Stimulated activated CD8-positive, alpha-beta memory T cell treated with anti-CD3 and anti-CD28 coated beads, Interleukin-4, amount 100 ng/mL, for 48 hours (primary cell): ENCODE measurements around the gene OBP2B.
"Not testable (repeated sequence)": the region's sequence is repeated elsewhere in the genome, so short reads cannot be mapped to it uniquely, and the experiment has no call there.

Experiments
- DNase-seq: peaks from one replicate; pipeline ENCODE4 v3.0.0-alpha.2; 2020

Gene OBP2B

GRCh38 chr9:133238272-133238850 is 29.3 kb upstream of the OBP2B start:
- DNase-seq, result peak; percentile 77

DNA sequence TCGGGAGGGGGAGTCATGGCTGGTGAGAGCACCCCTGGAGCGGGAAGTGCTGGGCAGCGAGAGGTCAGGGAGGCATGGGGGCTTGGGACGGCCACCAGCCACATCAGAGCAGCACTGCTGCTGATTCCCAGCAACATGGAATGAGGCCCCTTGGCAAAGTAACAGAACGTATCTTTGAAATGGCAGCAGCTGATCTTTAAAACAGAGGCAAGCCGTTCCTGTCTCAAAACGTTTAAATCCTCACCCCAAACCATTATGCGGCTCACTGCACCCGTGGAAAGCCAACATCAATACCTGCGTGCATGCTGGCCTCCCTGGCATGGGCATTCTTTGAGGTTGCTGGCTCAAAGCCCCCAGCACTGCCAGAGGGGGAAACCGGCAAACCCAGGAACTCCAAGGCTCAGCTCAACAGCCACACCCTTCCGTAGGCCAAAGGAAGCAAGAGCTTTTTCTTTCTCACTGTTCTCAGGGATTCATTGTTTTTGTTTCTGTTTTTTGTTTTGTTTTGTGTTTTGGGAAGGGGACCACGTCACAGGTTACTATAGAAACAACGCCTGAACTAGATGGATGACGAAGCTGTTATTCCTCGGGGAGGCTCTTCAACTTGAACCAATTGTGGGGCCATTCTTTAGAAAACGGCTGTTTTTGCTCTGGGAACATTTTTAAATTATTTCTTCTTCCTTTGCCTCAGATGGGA is 28.1 kb upstream of the OBP2B start:
- no peak for DNase-seq

- DNase-seq, result not testable (repeated sequence)
Measured at GRCh38 chr9:133236291-133237034, 27.4 kb upstream of the OBP2B start.

- DNase-seq, result no peak
Measured at GRCh38 chr9:133235549-133236222, 26.6 kb upstream of the OBP2B start.

GRCh38 chr9:133234577-133235322 is 25.7 kb upstream of the OBP2B start:
- DNase-seq, result no peak

DNA sequence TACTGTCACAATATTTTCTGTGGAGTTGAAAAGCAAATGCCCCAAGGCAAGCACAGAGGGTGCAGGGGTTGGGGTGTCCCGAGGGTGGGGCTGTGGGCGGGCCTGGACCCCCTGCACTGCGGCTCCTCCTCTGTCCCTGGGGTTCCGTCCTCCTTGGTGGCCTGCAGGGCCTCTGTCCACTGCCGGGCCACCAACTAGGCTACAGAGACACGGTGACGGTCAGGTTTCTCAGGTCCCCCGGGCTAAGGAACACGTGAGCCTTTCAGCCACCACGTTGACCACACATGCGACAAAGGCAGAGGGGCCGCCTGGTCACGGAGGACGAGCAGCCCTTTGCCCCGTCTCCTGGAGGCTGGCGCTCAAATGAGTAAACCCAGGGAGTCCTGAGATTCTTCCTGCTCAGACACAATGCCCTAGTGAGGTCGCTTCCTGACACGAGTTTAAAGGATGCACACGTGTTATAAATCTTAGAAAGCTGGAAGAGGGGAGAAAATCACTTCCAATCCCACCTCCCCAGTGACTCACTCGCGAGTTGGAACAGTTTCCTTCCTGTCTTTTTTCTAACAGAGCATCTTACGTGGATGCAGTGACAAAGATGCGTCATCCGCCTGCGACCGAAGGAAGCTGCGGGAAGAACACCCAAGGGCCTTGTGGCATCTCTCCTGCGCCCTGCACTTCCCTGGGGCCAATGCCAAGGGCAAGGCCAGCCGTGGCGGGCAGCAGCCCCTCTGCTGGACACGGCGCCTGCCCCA is 24.8 kb upstream of the OBP2B start:
- DNase-seq, result no peak

- not testable (repeated sequence) for DNase-seq
Measured at GRCh38 chr9:133231934-133232568, 23.0 kb upstream of the OBP2B start.

DNA sequence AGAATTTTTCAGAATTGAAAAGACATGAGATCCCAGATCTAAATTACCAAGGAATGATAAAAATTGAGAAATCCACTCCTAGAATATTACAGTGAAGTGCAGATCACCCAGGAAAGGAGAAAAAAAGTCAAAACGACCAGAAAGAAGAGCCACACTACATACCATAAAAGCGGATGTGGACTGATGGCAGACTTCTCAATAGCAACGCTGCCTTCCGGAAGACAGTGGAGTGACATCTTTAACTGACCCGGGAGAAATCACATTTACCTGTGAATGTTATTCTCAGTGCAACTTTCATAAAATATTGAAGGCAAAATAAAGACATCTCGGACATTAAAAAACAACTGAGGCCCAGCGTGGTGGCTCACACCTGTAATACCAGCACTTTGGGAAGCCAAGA is 21.5 kb upstream of the OBP2B start:
- DNase-seq, result not testable (repeated sequence)

DNA sequence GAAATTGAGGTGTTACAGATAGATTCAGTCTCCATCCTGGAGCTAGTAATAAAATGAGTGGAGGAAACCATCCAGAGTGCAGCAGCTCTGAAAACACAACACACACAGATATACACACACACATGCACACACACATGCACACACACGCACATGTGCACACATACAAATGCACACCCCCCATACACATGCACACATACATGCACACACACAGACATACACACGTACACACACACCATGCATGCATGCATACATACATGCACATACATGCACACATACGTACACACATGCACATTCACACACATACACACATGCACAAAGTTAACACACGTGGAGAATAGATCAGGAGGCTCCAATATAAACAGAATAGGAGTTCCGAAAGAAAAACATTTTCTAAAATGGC is 21.0 kb upstream of the OBP2B start:
- no peak for DNase-seq

DNA sequence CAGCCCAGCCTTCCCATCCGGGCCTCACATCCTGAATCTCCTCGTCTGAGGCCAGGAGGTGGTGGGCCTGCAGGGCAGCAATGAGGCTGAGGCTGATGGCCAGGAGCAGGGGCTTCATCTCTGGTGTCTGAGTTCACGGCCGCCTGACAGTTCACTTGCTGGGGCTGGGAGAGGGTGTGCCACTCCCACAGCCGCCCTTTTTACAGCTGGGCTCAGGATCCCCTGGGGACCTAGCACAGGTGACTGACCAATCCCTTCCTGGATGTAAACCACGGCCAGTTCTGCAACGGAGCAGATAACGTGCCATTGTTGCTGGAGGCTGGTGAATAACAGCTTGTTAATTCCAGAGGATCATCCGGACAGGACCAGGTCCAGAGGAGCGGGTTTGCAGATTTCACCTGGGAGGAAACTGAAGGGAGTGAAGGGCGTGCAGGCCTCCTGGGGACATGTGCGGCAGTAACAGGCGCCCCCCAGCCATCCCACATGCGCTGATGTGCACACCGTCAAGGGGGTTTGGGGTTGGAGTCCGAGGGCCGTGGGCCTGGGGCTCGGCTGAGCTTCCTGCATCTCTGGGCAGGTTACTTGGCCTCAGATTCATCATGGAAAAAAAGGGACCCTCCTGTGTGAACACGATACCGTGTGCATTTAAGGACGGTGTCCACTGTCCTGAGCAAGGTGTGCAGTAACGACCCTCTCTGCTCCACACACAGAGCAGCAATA is 19.6 kb upstream of the OBP2B start:
- DNase-seq, result not testable (repeated sequence)

DNA sequence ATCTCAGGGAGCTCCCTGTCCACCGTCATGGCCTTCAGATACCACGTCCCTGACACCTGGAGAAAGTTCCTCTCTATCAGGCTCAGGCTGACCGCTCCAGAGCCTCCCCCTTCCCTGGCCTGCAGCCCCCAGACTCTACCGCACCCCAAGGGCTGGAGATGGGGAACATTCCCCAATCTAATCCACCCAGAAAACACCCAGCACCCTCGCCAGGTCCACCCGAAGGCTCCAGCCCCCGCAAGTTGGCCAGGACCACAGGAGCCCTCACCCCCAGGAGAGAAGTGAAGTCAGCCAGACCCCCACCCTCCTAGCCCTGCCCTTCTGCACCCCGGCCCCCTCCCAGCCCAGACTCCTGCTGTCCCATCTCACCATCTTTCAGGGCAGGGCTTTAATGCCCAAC is 18.9 kb upstream of the OBP2B start:
- not testable (repeated sequence) for DNase-seq

GRCh38 chr9:133227242-133227860 is 18.3 kb upstream of the OBP2B start:
- no peak for DNase-seq

DNA sequence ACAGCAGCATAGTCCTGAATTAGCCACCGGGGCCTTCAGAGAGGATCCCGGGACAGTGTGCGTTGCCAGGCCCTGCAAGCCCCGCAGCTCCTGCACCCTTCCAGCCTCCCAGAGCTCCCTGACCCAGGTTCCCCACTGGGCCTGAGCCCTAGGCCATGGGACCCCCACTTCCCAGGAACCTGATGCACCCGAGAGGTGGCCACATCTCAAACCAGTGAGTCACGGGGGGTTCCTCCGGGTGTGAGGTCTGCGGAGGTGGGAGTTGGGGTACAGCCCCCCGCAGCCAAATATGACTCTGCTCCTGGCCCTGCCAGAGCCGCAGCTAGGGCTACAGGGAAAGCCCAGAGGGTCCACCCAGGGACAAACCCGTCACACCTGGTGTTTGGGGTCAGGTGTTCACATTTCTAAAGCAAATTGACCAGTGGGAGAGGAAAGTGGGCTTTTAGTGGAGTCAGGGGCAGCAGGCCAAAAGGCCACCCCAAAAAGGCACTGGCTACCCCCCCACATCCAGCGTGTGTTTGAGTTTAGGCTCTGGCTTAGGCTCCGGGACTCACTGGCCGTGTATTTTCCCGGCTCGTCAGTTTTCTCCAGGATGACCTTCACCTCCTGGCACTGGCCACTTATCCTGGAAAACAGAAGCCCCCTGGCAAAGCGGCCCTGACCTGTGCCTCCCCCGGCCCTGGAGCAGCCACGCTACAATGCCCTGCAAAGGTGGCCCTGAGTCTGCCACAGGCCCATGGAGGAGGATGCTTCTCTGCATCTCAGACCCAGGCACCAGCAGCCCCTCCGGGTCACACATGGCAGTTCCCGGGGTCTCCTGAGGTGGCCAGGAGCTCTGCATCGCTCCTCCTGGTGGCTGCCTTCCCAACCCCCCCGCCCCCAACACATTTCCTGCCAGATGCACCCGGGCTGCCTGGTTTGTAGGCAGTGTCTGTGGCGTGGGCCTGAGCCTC is 17.4 kb upstream of the OBP2B start:
- no peak for DNase-seq

DNA sequence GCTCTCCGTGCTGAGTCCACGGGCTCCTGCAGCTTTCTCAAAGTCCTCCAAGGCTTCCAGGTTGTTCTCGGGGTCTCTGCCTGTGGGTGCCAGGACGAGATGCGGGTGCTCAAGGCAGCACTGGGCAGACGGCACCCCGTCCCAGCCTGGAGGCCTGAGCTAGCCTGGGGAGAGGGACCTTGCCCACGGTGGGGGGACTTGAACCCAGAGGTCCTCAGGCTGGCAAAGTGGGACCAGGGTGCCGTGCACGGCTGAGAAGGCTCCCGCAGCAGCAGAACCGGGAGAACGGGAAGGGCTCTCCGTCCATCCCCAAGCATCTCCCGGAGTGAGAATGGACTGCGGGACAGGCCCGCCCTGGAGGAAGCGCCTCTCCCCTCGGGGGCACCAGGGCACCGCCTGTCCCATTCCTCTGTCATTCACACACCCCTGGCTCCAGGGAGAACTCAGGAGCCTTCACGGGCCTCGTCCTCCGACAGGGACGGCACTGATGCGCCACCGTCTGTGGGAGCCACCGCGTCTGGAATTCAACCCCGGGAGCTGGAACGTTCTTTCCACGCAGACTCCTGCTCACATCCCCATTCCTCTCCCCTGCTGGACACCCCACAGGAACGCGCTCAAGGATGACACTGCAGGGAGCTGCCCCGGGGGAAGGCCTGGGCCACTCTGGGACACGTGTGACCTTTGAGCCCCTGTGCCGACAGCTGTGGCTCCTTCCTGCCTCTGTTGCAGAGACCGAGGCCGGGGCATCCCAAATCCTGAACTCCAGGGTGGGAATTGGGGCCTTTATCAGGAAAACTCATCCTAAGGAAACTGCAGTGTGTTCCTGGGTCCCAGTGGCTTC is 16.3 kb upstream of the OBP2B start:
- DNase-seq, result no peak

- DNase-seq, result no peak
Measured at GRCh38 chr9:133224762-133225161, 15.7 kb upstream of the OBP2B start.

DNA sequence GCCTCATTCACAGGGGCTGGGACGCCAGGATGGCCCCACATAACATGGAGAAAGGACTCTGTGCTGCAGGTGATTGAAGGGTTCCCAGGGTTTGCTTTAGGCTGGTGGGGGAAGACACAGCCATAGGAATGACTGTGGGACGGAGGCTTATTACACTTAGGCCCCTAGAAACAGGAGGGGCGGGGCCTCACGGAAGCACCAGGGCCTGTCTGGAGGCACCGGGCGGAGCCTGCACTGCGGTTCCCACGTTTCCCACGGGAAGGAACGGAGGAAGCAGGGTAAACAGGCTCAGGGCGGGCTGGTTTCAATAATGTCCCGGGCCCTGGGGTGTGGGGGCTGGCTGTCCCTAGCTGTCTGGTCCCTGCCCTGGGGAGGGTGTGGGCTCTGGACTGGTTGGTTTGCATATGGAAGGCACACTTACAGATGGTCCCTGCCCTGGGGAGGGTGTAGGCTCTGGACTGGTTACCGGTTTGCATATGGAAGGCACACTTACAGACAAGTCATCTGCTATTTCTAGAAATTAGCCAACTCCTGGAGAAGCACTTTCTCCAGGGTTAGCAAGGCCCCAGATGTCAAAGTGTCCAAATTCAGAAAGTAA is 14.2 kb upstream of the OBP2B start:
- not testable (repeated sequence) for DNase-seq

GRCh38 chr9:133221994-133222393 is 12.9 kb upstream of the OBP2B start:
- DNase-seq, result not testable (repeated sequence)
